Liver (tissue), 9 donors: ENCODE results near the gene RAN. TPM values are rescaled to one million over a fixed set of nuclear protein-coding genes. Genes with fewer than 3 reads are reported as not detected.

ENCODE experiments used
- DNase-seq: peaks from one replicate; pipeline ENCODE4 v3.0.0-alpha.2; 2017; ENCODE audit warnings: low spot score
- H3K27ac ChIP-seq, 2 donors: one replicate each; pipeline ENCODE4 v1.7.0; 2013; ENCODE audit warnings: inconsistent platforms in 2 of 2, low read length in 2 of 2, control low read depth in 1 of 2, low read depth in 1 of 2, mild to moderate bottlenecking in 1 of 2
- H3K27me3 ChIP-seq, 4 donors: one replicate each; pipeline versions ENCODE4 v1.6.1 to v1.7.0; 2013; ENCODE audit warnings: low read length in 3 of 4, inconsistent platforms in 1 of 4, mild to moderate bottlenecking in 1 of 4, moderate library complexity in 1 of 4; ENCODE audit not compliant: control insufficient read depth in 4 of 4, insufficient read depth in 4 of 4
- H3K36me3 ChIP-seq, 4 donors: one replicate each; pipeline versions ENCODE4 v1.6.1 to v1.7.0; 2013; ENCODE audit warnings: low read length in 3 of 4, mild to moderate bottlenecking in 3 of 4, low read depth in 1 of 4, moderate library complexity in 1 of 4; ENCODE audit not compliant: control insufficient read depth in 4 of 4, insufficient read depth in 3 of 4
- H3K4me1 ChIP-seq, 4 donors: one replicate each; pipeline versions ENCODE4 v1.6.1 to v1.7.0; 2013; ENCODE audit warnings: low read length in 3 of 4, mild to moderate bottlenecking in 3 of 4, moderate library complexity in 1 of 4; ENCODE audit not compliant: control insufficient read depth in 4 of 4, insufficient read depth in 4 of 4
- H3K4me3 ChIP-seq, 3 donors: one replicate each; pipeline versions ENCODE4 v1.6.1 to v1.7.0; 2013; ENCODE audit warnings: low read length in 3 of 3, control low read depth in 1 of 3, low read depth in 1 of 3, mild to moderate bottlenecking in 1 of 3
- H3K9ac ChIP-seq, 2 donors: one replicate each; pipeline ENCODE4 v1.7.0; 2013; ENCODE audit warnings: low read length in 2 of 2, mild to moderate bottlenecking in 2 of 2, moderate library complexity in 2 of 2, control low read depth in 1 of 2, low read depth in 1 of 2
- H3K9me3 ChIP-seq, 4 donors: one replicate each; pipeline versions ENCODE4 v1.6.1 to v1.7.0; 2013; ENCODE audit warnings: low read length in 3 of 4; ENCODE audit not compliant: control insufficient read depth in 4 of 4
- CTCF ChIP-seq: fragments of 150-350 bp; IDR thresholded peaks from 2 replicates; pipeline ENCODE4 v1.5.1; 2017; ENCODE audit warnings: improper control_type of control experiment, low read depth, low read length; ENCODE audit not compliant: missing input control
- EGR1 ChIP-seq, 2 donors: IDR thresholded peaks; 2 replicates each; pipeline ENCODE4 v1.6.1; 2016 to 2018; ENCODE audit warnings: antibody characterized with exemption in 2 of 2, low read depth in 2 of 2
- FOXA1 ChIP-seq: IDR thresholded peaks from 2 replicates; pipeline ENCODE4 v1.6.1; 2016; ENCODE audit warnings: antibody characterized with exemption
- FOXA2 ChIP-seq: IDR thresholded peaks from 2 replicates; pipeline ENCODE4 v1.6.1; 2016; ENCODE audit warnings: antibody characterized with exemption
- HNF4A ChIP-seq, 2 donors: conservative IDR thresholded peaks; 2 replicates each; pipeline ENCODE4 v1.6.1; 2016; ENCODE audit warnings: antibody characterized with exemption in 2 of 2, mild to moderate bottlenecking in 2 of 2
- HNF4G ChIP-seq: IDR thresholded peaks from 2 replicates; pipeline ENCODE4 v1.6.1; 2016; ENCODE audit warnings: antibody characterized with exemption
- NR2F2 ChIP-seq: IDR thresholded peaks from 2 replicates; pipeline ENCODE4 v1.6.1; 2016; ENCODE audit warnings: antibody characterized with exemption
- RAD21 ChIP-seq, 2 donors: IDR thresholded peaks; 2 replicates each; pipeline ENCODE4 v1.6.1; 2016; ENCODE audit warnings: antibody characterized with exemption in 2 of 2, mild to moderate bottlenecking in 2 of 2
- WGBS: extraction: QIAGEN DNeasy Blood & Tissue Kit; methylation state at CpG from one replicate; pipeline ENCODE4 v1.1.7; 2013; 5-methylcytosine and 5-hydroxymethylcytosine counted together
- polyA plus RNA-seq, 2 donors: library from polyadenylated mRNA; stranded (reverse) in 1 of 2; unstranded in 1 of 2; fragments of 200-250 nt in 1 of 2; fragments of >200 nt in 1 of 2; fragmentation: Nextera tagmentation in 1 of 2; extraction: Ambion mirVana in 1 of 2; gene quantifications; one replicate each; pipeline versions ENCODE4 v1.2.1 to v1.2.3, GENCODE V29; 2013 to 2015
- total RNA-seq, 2 donors: library from RNA; depleted of rRNA; stranded (reverse); fragments of >200 nt; gene quantifications; one replicate each; pipeline ENCODE4 v1.2.3, GENCODE V29; 2014
- TF ChIP-seq, protein P1 (sequence below): IDR thresholded peaks from 2 replicates; pipeline ENCODE4 v1.6.1; 2016; ENCODE audit warnings: antibody characterized with exemption
- donor health status: healthy.
- donor health status: healthy.
- donor health status: healthy.
- donor health status: healthy.
- donor health status: healthy.

RAN gene
- total and polyA plus RNA-seq, 4 donors = 102 to 281 (median 186) TPM

- no peak for DNase-seq
- no peak overlapping the region for H3K9ac ChIP-seq
- no peaks in the 10 kb centered on the region for H3K27me3 ChIP-seq
- H3K36me3 ChIP-seq = peaks cover 4 to 18% (median 12%) of the 10 kb centered on the region in 4 donors
- H3K4me1 ChIP-seq = peaks cover 12 to 45% (median 29%) of the 10 kb centered on the region in 4 donors
- TF ChIP-seq FOXA1 (no peak), CTCF (no peak)
- H3K9me3 ChIP-seq = no peaks in the 10 kb centered on the region
- no peak overlapping the region for H3K27ac ChIP-seq
- H3K4me3 ChIP-seq = peak overlapping the region; percentile 81 to 99 (median 87)
- 72% methylated on average over 4 of the region's 4 CpGs for WGBS
Measured at GRCh38 chr12:130873106-130873795, 1.4 kb downstream of the RAN start.

DNA sequence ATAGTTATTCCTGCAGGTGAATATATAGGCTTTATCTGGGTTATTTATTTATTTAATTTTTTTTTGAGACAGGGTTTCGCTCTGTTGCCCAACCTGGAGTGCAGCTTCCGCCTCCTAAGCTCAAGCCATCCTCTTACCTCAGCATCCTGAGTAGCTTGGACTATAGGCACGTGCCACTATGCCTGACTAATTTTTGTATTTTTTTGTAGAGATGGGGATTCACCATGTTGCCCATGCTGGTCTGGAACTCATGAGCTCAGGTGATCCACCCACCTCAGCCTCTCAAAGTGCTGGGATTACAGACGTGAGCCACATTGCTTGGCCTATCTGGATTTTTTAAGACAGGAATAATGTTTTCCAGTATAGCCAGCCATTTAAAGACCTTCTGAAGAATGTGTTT is 2.0 kb downstream of the RAN start:
- TF ChIP-seq CTCF = no peak
- TF ChIP-seq, protein P1, sequence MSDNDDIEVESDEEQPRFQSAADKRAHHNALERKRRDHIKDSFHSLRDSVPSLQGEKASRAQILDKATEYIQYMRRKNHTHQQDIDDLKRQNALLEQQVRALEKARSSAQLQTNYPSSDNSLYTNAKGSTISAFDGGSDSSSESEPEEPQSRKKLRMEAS = no peak
- TF ChIP-seq EGR1 (IDR thresholded peaks at IDR 0.05; ENCODE audit: low read depth in 2 of 2) = no peak
- no peak for TF ChIP-seq RAD21 (IDR thresholded peaks at IDR 0.05)
- no peak for DNase-seq
- Histone ChIP-seq H3K27me3 (no peaks in the 10 kb centered on the region), H3K9ac (no peak overlapping the region), H3K9me3 (no peaks in the 10 kb centered on the region), H3K27ac (no peak overlapping the region), H3K4me3 (no peak overlapping the region), H3K36me3 (peaks cover 4 to 18% (median 12%) of the 10 kb centered on the region in 4 donors), H3K4me1 (peaks cover 12 to 45% (median 29%) of the 10 kb centered on the region in 4 donors)
- WGBS = 88% methylated on average over 4 of the region's 4 CpGs

- no peak overlapping the region for H3K27ac ChIP-seq
- no peak for TF ChIP-seq FOXA1
- no peak for TF ChIP-seq NR2F2
- no peak for TF ChIP-seq HNF4A (conservative IDR thresholded peaks at IDR 0.05)
- TF ChIP-seq FOXA2 = no peak
- TF ChIP-seq EGR1 (IDR thresholded peaks at IDR 0.05; ENCODE audit: low read depth in 2 of 2) = no peak
- no peak for TF ChIP-seq HNF4G
- DNase-seq = no peak
- H3K4me3 ChIP-seq = no peak overlapping the region
- 96% methylated on average over 10 of the region's 10 CpGs for WGBS
- H3K27me3 ChIP-seq = no peaks in the 10 kb centered on the region
- no peak overlapping the region for H3K9ac ChIP-seq
- H3K4me1 ChIP-seq = peaks cover 13 to 45% (median 29%) of the 10 kb centered on the region in 4 donors
- H3K9me3 ChIP-seq = no peaks in the 10 kb centered on the region
- peaks cover 4 to 18% (median 12%) of the 10 kb centered on the region in 4 donors for H3K36me3 ChIP-seq
Measured at GRCh38 chr12:130874696-130875095, 2.8 kb downstream of the RAN start.
